Measurements from ENCODE around the gene GIMAP8. TPM values are rescaled to one million over a fixed set of nuclear protein-coding genes. Genes with fewer than 3 reads are reported as not detected.

GIMAP8 gene
- total and polyA plus RNA-seq, 2 experiments from 2014 or later: 0.06 TPM; not detected in 1

GRCh38 chr7:150417239-150417638, 33.2 kb upstream of the GIMAP8 start:
- Histone ChIP-seq H3K4me3 (no peak overlapping the region), H3K27me3 (ENCODE audit: insufficient read depth) (no peaks in the 10 kb centered on the region), H3K9me2 (ENCODE audit: insufficient read depth) (no peaks in the 10 kb centered on the region), H3K4me1 (ENCODE audit: insufficient read depth) (peaks cover 9% of the 10 kb centered on the region), H3K4me2 (no peak overlapping the region), H3K79me2 (replicated peaks; ENCODE audit: insufficient read depth) (no peaks in the 10 kb centered on the region), H3F3A (replicated peaks; ENCODE audit: low read depth) (0 out of 2 replicates have a peak, but pooled peaks cover 1% of the 10 kb centered on the region), H2AFZ (no peak overlapping the region), H3K27ac (ENCODE audit: low read depth) (no peak overlapping the region), H4K20me1 (replicated peaks; ENCODE audit: insufficient read depth) (no peaks in the 10 kb centered on the region), H3K36me3 (ENCODE audit: insufficient read depth) (no peaks in the 10 kb centered on the region)
- peaks cover 13% of the 10 kb centered on the region for H3K36me3 Mint-ChIP-seq (ENCODE audit: low read depth)
- H3K27ac Mint-ChIP-seq: no peak overlapping the region
- DNase-seq (ENCODE audit: low spot score) (no peak), ATAC-seq (no peak)
- H3K9me3 Mint-ChIP-seq: no peaks in the 10 kb centered on the region; the same call in 2 of the 3 replicates
- no peak overlapping the region for H3K4me3 Mint-ChIP-seq
- peaks cover 6% of the 10 kb centered on the region for H3K27me3 Mint-ChIP-seq (ENCODE audit: insufficient read depth, low read depth, poor library complexity)
- H3K4me1 Mint-ChIP-seq: peaks cover 11% of the 10 kb centered on the region
- TF ChIP-seq ZNF462 (CRISPR knock-in tag; IDR thresholded peaks at IDR 0.05): no peak
- TF ChIP-seq REST (IDR thresholded peaks at IDR 0.05; ENCODE audit: unreplicated experiment): no peak
- no peak for TF ChIP-seq CREB1 (CRISPR knock-in tag; IDR thresholded peaks at IDR 0.05; ENCODE audit: low read depth)
- TF ChIP-seq EZH2 (IDR thresholded peaks at IDR 0.05; ENCODE audit: low read depth, unreplicated experiment): no peak
- TF ChIP-seq EZH2phosphoT487 (IDR thresholded peaks at IDR 0.05; ENCODE audit: unreplicated experiment): no peak
- no peak for TF ChIP-seq ETS1 (IDR thresholded peaks at IDR 0.05)
- no peak for TF ChIP-seq ZNF114 (CRISPR knock-in tag; IDR thresholded peaks at IDR 0.05)
- no peak for TF ChIP-seq ZNF331 (CRISPR knock-in tag; IDR thresholded peaks at IDR 0.05; ENCODE audit: low read depth)
- TF ChIP-seq NANOG (IDR thresholded peaks at IDR 0.05; ENCODE audit: borderline replicate concordance): no peak
- no peak for TF ChIP-seq CTCF (conservative IDR thresholded peaks at IDR 0.05; ENCODE audit: low read depth in 2 of 2)

Data from GM23338 (cell line).